ENCODE results near the gene MBIP. TPM values are rescaled to one million over a fixed set of nuclear protein-coding genes. Genes with fewer than 3 reads are reported as not detected.

Gene MBIP
- total RNA-seq, 1 donor from 2014 or later, result 24.8 TPM

- no peak for DNase-seq
Measured at GRCh38 chr14:36264107-36264506, 56.3 kb downstream of the MBIP start.

- no peak for DNase-seq
Measured at GRCh38 chr14:36260970-36261640, 59.3 kb downstream of the MBIP start.

DNA sequence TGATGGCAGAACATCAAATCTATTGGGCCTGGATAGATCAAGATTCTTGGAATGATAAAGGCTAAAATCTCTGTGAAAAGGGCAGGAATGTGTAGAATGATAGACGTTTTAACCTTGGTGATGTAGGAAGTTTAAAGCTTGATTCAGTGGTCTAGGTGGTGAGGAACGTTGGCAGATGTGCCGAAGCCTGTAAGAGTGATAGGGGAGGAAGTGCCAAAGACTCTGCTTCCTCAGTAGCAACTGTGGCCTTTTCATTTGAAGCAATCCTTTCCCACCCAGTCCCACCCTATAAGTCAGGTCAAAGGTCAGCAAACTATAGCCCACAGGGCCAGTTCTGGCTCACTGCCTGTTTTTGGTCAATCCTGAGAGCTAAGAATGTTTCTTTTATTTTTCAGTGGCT, 62.2 kb downstream of the MBIP start:
- no peak for DNase-seq

DNA sequence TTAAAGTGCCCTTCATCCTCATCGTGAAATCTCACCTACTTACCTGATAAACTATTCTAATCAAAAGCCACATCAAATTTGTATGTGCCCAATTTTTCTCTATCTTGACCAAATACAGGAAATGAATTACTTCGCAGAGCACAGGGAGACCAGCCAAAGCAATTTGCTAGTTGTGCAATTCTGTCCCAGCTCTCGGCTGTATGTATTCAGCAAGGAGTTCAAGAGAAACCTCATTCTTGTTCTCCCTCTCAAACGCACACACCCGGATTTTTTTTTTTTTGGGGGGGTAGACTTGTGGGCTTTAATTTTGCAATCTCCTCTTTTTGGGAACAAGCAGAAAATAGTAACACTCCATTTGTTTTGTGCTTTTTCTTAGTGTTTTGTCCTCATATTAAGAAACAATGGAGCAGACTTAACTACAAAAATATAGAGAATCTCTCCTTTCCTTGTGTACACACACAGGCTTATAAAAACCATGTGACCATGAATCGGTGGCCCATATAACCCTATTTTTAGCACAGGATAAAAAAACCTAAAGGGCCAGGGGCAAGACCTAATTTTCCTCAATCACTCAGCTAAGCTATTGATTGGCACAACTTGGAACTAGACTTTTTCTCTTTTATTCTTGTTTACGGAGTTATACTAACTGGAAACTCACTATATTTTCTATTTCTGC, 64.2 kb downstream of the MBIP start:
- no peak for DNase-seq

DNA sequence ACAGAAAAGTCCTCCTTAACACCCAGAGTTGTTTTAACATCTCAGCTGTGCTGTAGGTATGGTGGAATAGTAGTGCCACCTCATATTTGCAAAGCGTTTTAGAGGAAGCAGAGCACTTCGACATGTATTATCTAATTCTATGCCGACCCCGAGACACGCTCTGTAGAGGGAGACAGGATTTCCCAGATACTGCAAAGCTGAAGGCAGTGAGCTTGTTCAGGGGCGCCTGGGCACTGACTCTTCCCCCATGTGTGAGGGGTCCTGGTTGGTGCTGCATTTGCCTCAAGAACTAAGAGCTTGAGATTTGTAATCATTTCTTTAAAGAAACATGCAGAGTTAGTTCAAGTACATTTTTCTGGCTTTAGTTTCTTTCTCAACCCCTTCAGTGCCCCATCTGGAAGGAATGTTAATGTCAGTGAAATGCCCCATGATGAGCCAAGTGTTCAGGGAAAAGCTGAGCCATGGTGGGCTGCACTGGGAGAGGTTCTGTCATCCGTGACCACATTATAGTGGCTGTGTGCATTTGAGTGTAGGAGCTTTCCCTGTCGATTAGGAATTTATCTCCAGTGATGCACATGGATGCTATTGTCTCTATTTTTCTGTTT, 66.3 kb downstream of the MBIP start:
- no peak for DNase-seq

Other genes with a start within 250 kb of the MBIP start
- not detected for gene PTCSC3, start 143.9 kb downstream of the MBIP start, total RNA-seq
- gene NKX2-1, start 199.6 kb upstream of the MBIP start, total RNA-seq, result 0.31 TPM